Right atrium auricular region (tissue), 2 donors: ENCODE data around the gene UBE2D2. TPM values are rescaled to one million over a fixed set of nuclear protein-coding genes. Genes with fewer than 3 reads are reported as not detected.

Source experiments
- DNase-seq: peaks from one replicate; pipeline ENCODE4 v3.0.0-alpha.2; 2019; ENCODE audit warnings: low spot score
- H3K27ac ChIP-seq, 2 donors: fragments of 200-600 bp; sonication (generic); 1 replicate in 1 of 2; 2 replicates in 1 of 2; pipeline ENCODE4 v1.5.1; 2016 to 2019
- H3K27me3 ChIP-seq, 2 donors: fragments of 200-600 bp; sonication (generic); one replicate each; pipeline versions ENCODE4 v1.5.1 to v1.6.0; 2017 to 2019
- H3K36me3 ChIP-seq: fragments of 200-600 bp; sonication (generic); one replicate; pipeline ENCODE4 v1.5.1; 2016
- H3K4me1 ChIP-seq, 2 donors: fragments of 200-600 bp; sonication (generic); one replicate each; pipeline versions ENCODE4 v1.5.1 to v1.6.0; 2017 to 2019
- H3K4me3 ChIP-seq, 2 donors: fragments of 200-600 bp; sonication (generic); 1 replicate in 1 of 2; 2 replicates in 1 of 2; pipeline ENCODE4 v1.5.1; 2017 to 2019; ENCODE audit warnings: mild to moderate bottlenecking in 1 of 2, moderate library complexity in 1 of 2
- H3K9me3 ChIP-seq, 2 donors: fragments of 200-600 bp; sonication (generic); one replicate each; pipeline ENCODE4 v1.5.1; 2019
- total RNA-seq, 2 donors: library from RNA; depleted of rRNA; stranded (reverse); fragments of >200 nt; gene quantifications; one replicate each; pipeline ENCODE4 v1.1.0, GENCODE V29; 2016
- TF ChIP-seq, protein P1 (sequence below), 2 donors: fragments of 200-600 bp; sonication (generic); IDR thresholded peaks; one replicate each; pipeline ENCODE4 v1.5.1; 2019; ENCODE audit warnings: antibody characterized with exemption in 2 of 2

The UBE2D2 gene
- total RNA-seq, 2 donors from 2014 or later, result 54.3 to 73.6 TPM

DNA sequence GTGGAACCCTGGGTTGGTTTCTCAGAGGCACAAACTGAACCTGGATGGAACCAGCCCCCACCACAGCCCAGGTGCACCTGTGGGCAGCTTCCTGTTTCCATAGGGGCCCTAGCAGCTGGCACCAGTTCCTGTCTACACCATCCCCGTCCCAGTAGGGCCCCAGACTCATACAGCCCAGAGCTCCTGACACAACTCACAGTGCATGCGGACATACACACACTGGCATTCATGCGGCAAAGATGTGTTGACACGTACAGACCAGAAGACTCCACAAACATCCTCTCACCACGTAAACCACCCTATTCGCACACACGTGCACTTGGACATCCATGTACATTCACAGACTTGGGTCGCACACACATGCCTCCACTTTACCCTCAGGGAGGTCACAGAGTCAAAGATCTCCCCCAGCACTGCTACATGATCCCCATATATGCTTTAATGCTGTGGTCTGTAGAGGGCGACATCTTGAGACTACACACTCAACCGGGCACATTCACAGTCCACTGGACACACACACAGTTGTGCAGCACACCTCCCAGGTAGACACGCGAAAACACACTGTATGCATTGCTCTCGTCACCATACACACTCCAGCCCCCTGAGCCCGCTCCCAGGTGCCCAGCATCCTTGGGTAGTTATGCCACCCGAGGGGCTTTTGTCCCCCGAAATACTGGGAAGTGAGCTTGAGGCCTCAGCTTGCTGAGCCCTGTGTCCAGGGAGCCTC lies 109.4 kb downstream of the UBE2D2 start:
- peaks cover 7 to 98% of the 10 kb centered on the region in 2 donors for H3K4me1 ChIP-seq
- no peaks in the 10 kb centered on the region for H3K9me3 ChIP-seq
- TF ChIP-seq, protein P1, sequence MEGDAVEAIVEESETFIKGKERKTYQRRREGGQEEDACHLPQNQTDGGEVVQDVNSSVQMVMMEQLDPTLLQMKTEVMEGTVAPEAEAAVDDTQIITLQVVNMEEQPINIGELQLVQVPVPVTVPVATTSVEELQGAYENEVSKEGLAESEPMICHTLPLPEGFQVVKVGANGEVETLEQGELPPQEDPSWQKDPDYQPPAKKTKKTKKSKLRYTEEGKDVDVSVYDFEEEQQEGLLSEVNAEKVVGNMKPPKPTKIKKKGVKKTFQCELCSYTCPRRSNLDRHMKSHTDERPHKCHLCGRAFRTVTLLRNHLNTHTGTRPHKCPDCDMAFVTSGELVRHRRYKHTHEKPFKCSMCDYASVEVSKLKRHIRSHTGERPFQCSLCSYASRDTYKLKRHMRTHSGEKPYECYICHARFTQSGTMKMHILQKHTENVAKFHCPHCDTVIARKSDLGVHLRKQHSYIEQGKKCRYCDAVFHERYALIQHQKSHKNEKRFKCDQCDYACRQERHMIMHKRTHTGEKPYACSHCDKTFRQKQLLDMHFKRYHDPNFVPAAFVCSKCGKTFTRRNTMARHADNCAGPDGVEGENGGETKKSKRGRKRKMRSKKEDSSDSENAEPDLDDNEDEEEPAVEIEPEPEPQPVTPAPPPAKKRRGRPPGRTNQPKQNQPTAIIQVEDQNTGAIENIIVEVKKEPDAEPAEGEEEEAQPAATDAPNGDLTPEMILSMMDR (IDR thresholded peaks at IDR 0.05), result peak; percentile 11 to 43
- H3K27ac ChIP-seq, result peak overlapping the region; percentile 94 to 97
- no peak for DNase-seq
- no peaks in the 10 kb centered on the region for H3K36me3 ChIP-seq
- peak overlapping the region; percentile 39 to 50 for H3K4me3 ChIP-seq
- no peaks in the 10 kb centered on the region for H3K27me3 ChIP-seq

DNA sequence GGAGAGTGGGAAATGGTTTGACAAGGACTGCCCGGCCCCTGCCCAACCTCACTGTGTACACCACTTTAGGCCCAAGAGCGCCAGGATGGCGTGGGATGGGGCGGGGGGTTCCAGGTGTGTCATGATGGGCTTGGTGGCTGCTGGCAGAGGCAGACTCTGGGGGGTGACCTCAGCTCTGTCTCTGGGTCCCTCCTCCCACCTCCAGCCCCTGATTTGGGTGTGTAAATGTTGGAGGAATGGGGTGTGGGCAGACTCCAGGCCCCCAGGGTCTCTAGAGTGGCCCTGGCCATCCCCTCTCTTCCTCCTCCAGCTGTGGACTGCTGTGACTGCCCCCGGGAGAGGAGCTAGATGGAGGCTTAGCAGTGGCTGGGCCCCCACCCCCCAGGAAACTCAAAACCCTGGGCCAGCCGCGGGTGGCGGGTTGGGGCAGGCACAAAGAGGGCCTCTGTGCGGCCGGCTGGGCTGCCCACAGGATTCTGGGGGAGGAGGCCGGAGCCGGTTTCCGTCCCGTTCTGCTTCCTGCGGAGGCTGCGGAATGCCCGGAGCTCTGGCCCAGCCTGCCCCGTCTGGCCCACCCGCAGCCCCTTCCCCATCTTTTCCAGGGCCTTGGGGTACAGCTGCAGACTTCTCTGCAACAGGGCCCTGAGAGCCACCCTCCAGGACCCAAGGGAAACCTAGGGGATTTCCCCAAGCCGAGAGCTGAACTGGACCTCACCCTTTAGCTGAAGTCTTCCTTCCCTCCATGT lies 110.1 kb downstream of the UBE2D2 start:
- DNase-seq, result no peak
- Histone ChIP-seq H3K27me3 (no peaks in the 10 kb centered on the region), H3K9me3 (no peaks in the 10 kb centered on the region), H3K27ac (peak overlapping the region; percentile 94 to 97), H3K4me3 (peak overlapping the region in 1 of 2 donors; percentile 7), H3K36me3 (no peaks in the 10 kb centered on the region), H3K4me1 (peaks cover 4 to 91% of the 10 kb centered on the region in 2 donors)
- TF ChIP-seq, protein P1 (IDR thresholded peaks at IDR 0.05), result no peak

DNA sequence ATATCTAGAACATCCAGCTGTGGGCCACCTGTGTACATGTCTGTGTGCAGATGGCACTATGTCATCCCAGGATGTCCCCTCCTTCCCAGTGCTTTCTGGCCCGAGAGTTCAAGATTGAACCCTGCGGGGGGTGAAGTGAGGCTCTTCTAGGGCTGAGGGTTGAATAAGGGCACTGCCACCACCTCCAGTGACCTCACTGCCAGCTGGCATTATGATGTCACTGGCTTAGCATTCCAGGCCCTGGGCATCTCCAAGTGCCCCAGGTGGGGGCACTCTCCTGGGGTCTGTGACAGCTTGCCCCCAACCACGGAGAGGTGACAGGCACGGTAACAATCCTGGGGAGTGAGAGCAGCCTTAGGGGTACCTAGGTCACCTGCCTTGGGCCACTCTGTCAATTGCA lies 114.1 kb downstream of the UBE2D2 start:
- Histone ChIP-seq H3K9me3 (no peaks in the 10 kb centered on the region), H3K4me3 (no peak overlapping the region), H3K27ac (peak overlapping the region; percentile 40 to 42), H3K4me1 (peaks cover 0 to 90% of the 10 kb centered on the region in 2 donors), H3K36me3 (peaks cover 5% of the 10 kb centered on the region), H3K27me3 (no peaks in the 10 kb centered on the region)
- DNase-seq, result no peak
- TF ChIP-seq, protein P1 (IDR thresholded peaks at IDR 0.05), result no peak

DNA sequence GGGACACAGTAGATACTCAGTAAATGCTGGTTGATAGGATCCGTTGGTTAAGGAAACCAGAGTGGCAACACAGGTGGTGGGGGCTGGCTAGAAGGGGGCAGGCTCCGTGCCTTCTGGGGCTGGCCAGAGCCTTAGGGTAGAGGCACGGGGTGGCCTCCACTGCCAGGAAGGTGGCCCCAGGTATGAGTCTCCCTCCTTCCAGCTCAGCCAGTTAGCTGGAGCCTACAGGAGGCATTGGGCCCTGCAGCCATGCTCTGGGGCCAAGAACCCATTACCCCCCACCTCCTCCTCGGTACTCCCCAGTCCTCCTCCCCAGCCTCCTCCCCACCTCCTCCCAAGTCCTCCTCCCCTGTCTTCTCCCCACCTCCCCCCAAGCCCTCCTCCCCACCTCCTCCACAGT lies 114.7 kb downstream of the UBE2D2 start:
- Histone ChIP-seq H3K4me3 (no peak overlapping the region), H3K27ac (peak overlapping the region; percentile 40 to 42), H3K4me1 (peaks cover 0 to 84% of the 10 kb centered on the region in 2 donors), H3K36me3 (peaks cover 11% of the 10 kb centered on the region), H3K27me3 (no peaks in the 10 kb centered on the region), H3K9me3 (no peaks in the 10 kb centered on the region)
- DNase-seq, result no peak
- TF ChIP-seq, protein P1 (IDR thresholded peaks at IDR 0.05), result no peak

DNA sequence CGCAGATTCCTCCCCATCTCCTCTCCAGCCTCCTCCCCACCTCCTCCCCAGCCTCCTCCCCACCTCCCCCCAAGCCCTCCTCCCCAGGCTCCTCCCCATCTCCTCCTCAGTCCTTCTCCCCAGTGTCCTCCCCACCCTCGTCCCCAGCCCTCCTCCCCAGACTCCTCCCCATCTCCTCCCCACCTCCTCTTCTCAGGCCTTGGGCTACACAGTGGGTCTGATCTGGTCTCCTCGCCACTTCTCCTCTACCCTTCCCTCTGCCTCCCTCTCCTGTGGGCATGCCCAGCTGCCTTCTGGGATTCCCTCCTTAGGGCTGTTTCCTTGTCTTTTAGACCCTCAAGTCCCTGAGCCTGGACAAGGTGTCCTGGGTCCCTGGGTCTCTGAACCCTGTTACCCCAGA lies 115.3 kb downstream of the UBE2D2 start:
- H3K27ac ChIP-seq, result peak overlapping the region; percentile 70 to 75
- peaks cover 17% of the 10 kb centered on the region for H3K36me3 ChIP-seq
- no peaks in the 10 kb centered on the region for H3K27me3 ChIP-seq
- no peak overlapping the region for H3K4me3 ChIP-seq
- H3K4me1 ChIP-seq, result peaks cover 0 to 78% of the 10 kb centered on the region in 2 donors
- no peaks in the 10 kb centered on the region for H3K9me3 ChIP-seq
- DNase-seq, result no peak
- TF ChIP-seq, protein P1 (IDR thresholded peaks at IDR 0.05), result no peak
